PC-3 (cell line): ENCODE measurements around the gene TMEM270. TPM values are rescaled to one million over a fixed set of nuclear protein-coding genes. Genes with fewer than 3 reads are reported as not detected.
A peak's percentile ranks its signal among the peaks of the same experiment; 100 is the strongest.

Experiments used
- ATAC-seq: fragments of 200-7000 bp; cut with Tn5 transposase; 2 replicates; pipeline ENCODE4 v1.9.1; 2020; ENCODE audit warnings: mild to moderate bottlenecking, moderate library complexity
- BruUV-seq: library from RNA; stranded (reverse); fragments of 400-500 nt; replicated peaks from 2 replicates; lab custom pipeline; 2021; lab: Mats Ljungman, UMichigan
- CTCF ChIA-PET: fragments of 300-600 bp; sonication (Branson Sonifier 250); formaldehyde crosslinking; loops from one replicate; lab custom pipeline; 2022; ENCODE audit warnings: antibody characterized with exemption; lab: Charles Lee
- POLR2A ChIA-PET: fragments of 300-600 bp; sonication (Branson Sonifier 250); formaldehyde crosslinking; loops from one replicate; lab custom pipeline; 2022; ENCODE audit warnings: antibody characterized with exemption; ENCODE audit not compliant: unreplicated experiment; lab: Charles Lee
- DNase-seq: peaks from one replicate; pipeline ENCODE4 v3.0.0-alpha.2; 2015
- H2AFZ ChIP-seq: fragments of 300-600 bp; sonication (generic); 2 replicates; pipeline ENCODE4 v1.6.0; 2016; ENCODE audit warnings: antibody characterized with exemption, low read length
- H3F3A ChIP-seq: fragments of 300-600 bp; sonication (generic); one replicate; pipeline ENCODE4 v1.6.0; 2017; ENCODE audit warnings: antibody characterized with exemption, low read length, control low read depth, mild to moderate bottlenecking; ENCODE audit not compliant: unreplicated experiment
- H3K27ac ChIP-seq: fragments of 300-600 bp; sonication (generic); 2 replicates; pipeline ENCODE4 v1.5.1; 2016; ENCODE audit warnings: mild to moderate bottlenecking, low read length
- H3K27me3 ChIP-seq: fragments of 300-600 bp; sonication (generic); 2 replicates; pipeline ENCODE4 v1.6.1; 2016; ENCODE audit warnings: low read length, mixed read lengths
- H3K36me3 ChIP-seq: fragments of 300-600 bp; sonication (generic); 2 replicates; pipeline ENCODE4 v1.6.1; 2016; ENCODE audit warnings: low read depth, mixed run types, low read length, mixed read lengths
- H3K4me1 ChIP-seq: fragments of 300-600 bp; sonication (generic); 2 replicates; pipeline ENCODE4 v1.5.1; 2016; ENCODE audit warnings: low read length; ENCODE audit not compliant: insufficient read depth
- H3K4me2 ChIP-seq: fragments of 300-600 bp; sonication (generic); 2 replicates; pipeline ENCODE4 v1.6.0; 2016; ENCODE audit warnings: low read length
- H3K4me3 ChIP-seq: fragments of 300-600 bp; sonication (generic); 2 replicates; pipeline ENCODE4 v1.5.1; 2016; ENCODE audit warnings: mild to moderate bottlenecking, low read length, mixed read lengths
- H3K79me2 ChIP-seq: fragments of 300-600 bp; sonication (generic); 2 replicates; pipeline ENCODE4 v1.6.1; 2017; ENCODE audit warnings: low read length, mixed read lengths
- H3K9ac ChIP-seq: fragments of 300-600 bp; sonication (generic); 2 replicates; pipeline ENCODE4 v1.6.0; 2016; ENCODE audit warnings: mild to moderate bottlenecking, low read length
- H3K9me2 ChIP-seq: fragments of 300-600 bp; sonication (generic); replicated peaks from 2 replicates; pipeline ENCODE4 v1.6.1; 2016; ENCODE audit warnings: mixed run types, low read length, mixed read lengths
- H3K9me3 ChIP-seq: fragments of 300-600 bp; sonication (generic); 2 replicates; pipeline ENCODE4 v1.6.1; 2016; ENCODE audit warnings: low read length, mixed read lengths
- H4K20me1 ChIP-seq: fragments of 300-600 bp; sonication (generic); 2 replicates; pipeline ENCODE4 v1.6.1; 2016; ENCODE audit warnings: low read length, mixed read lengths
- EZH2 ChIP-seq: fragments of 300-600 bp; sonication (generic); IDR thresholded peaks from one replicate; pipeline ENCODE4 v1.6.1; 2017; ENCODE audit warnings: antibody characterized with exemption, mild to moderate bottlenecking, low read length; ENCODE audit not compliant: unreplicated experiment
- EZH2phosphoT487 ChIP-seq: fragments of 300-600 bp; sonication (generic); IDR thresholded peaks from 2 replicates; pipeline ENCODE4 v1.6.1; 2018; ENCODE audit warnings: mild to moderate bottlenecking, antibody characterized with exemption, low read length, borderline replicate concordance
- intact Hi-C: fragments of 100-400 bp; cut with micrococcal nuclease; formaldehyde crosslinking; loops from 2 replicates; pipeline ENCODE4 v1.9.0; 2023
- total RNA-seq: library from RNA; depleted of rRNA; stranded (reverse); fragments of >200 nt; gene quantifications from 2 replicates; pipeline ENCODE4 v1.2.3, GENCODE V29; 2014
- TF ChIP-seq, protein P1 (sequence below): fragments of 300-600 bp; sonication (generic); conservative IDR thresholded peaks from 2 replicates; pipeline ENCODE4 v1.5.1; 2017; ENCODE audit warnings: antibody characterized with exemption, low read depth, mild to moderate bottlenecking, low read length

Gene TMEM270
- total RNA-seq, 1 experiment from 2014 or later: not detected

DNA sequence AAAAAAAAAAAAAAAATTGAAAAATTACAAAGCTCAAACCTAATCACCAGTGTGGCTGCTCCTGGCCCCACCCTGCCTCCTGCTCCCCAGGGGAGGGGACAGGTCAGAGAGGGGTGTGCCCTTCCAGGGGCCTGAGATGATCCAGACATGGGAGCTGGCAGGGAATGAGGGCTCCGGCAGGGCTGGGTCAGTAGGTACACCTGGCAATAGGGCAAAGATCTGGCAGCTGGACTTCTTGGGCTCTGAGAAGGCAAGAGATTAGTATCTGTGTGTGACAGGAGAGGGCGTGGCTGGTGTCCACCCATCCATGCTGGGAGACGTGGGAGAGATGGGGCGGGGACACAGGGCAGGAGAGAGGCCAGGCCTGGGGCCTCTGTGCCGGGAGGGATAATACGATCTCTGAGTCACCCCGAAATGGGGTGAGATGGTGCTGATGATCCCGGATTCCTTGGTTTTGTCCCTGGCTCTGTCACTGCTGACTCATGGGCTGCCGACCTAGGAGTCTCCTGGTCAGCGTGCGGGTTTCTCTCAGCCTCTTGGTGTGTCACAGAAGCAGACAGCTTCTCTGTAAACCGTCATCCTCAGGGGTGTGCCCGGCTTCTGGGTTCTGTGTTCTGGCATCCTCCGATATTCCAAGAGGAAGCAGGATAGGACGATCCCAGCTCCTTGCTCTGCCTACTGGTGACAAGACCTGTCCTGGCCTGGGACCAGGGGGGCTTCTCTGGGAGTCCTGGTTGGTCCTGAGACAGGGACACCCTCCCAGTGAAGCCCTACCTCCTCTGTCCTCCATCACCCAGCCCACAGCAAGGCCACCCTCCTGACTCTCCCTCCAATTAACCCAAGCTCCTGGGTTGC is 38.4 kb upstream of the TMEM270 start:
- POLR2A ChIA-PET: interaction anchor here (0.5 to 1.1 kb wide), 10 partner anchors 8 to 309 kb away, joined by 3 to 18 read pairs (median 4); partner anchors contain the start of genes CLDN3 and METTL27
- ATAC-seq: peak; percentile 92
- Histone ChIP-seq H3K4me1 (peaks cover 47% of the 10 kb centered on the region), H3K36me3 (no peaks in the 10 kb centered on the region), H3K27me3 (no peaks in the 10 kb centered on the region), H3K4me2 (peak overlapping the region; percentile 73), H3K4me3 (peak overlapping the region; percentile 28; the same call in 1 of the 2 replicates), H3K9me2 (no peaks in the 10 kb centered on the region), H3K27ac (peak overlapping the region; percentile 99), H4K20me1 (no peaks in the 10 kb centered on the region), H3F3A (peaks cover 7% of the 10 kb centered on the region), H3K9ac (peak overlapping the region; percentile 82), H2AFZ (no peak overlapping the region), H3K9me3 (no peaks in the 10 kb centered on the region), H3K79me2 (no peaks in the 10 kb centered on the region)
- intact Hi-C loops: no loop called here
- peak; percentile 99 for DNase-seq
- TF ChIP-seq, protein P1, sequence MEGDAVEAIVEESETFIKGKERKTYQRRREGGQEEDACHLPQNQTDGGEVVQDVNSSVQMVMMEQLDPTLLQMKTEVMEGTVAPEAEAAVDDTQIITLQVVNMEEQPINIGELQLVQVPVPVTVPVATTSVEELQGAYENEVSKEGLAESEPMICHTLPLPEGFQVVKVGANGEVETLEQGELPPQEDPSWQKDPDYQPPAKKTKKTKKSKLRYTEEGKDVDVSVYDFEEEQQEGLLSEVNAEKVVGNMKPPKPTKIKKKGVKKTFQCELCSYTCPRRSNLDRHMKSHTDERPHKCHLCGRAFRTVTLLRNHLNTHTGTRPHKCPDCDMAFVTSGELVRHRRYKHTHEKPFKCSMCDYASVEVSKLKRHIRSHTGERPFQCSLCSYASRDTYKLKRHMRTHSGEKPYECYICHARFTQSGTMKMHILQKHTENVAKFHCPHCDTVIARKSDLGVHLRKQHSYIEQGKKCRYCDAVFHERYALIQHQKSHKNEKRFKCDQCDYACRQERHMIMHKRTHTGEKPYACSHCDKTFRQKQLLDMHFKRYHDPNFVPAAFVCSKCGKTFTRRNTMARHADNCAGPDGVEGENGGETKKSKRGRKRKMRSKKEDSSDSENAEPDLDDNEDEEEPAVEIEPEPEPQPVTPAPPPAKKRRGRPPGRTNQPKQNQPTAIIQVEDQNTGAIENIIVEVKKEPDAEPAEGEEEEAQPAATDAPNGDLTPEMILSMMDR: no peak
- TF ChIP-seq EZH2 (no peak), EZH2phosphoT487 (0 out of 2 replicates have a peak, but pooled peaks have one; percentile 38)
- CTCF ChIA-PET: interaction anchor here (0.7 to 1.2 kb wide), 3 partner anchors 20 to 36 kb away, joined by 6 to 13 read pairs (median 7); partner anchors contain the start of gene METTL27
- BruUV-seq: no TSS peak

DNA sequence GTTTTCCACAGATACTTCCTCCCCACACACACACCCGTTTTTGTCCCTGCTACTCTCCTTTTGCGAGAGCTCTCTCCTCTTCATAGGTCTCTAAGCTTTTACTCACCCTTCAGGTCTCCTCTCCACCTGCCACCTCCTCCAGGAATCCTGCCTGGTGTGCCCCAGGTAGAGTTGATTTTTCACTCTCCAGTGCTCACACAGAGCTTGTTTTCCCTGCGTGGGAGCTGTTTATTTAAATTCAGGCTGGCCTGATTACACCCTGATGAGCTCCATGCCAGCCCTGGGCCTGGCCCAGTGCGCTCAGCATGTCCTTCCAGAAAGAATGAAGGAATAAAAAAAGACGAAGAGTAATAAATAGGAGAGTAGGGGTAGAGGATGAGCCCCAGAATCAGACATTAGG is 37.7 kb upstream of the TMEM270 start:
- Histone ChIP-seq H3K9me2 (no peaks in the 10 kb centered on the region), H3K4me3 (peak overlapping the region; percentile 28; the same call in 1 of the 2 replicates), H3K9me3 (no peaks in the 10 kb centered on the region), H3K4me1 (peaks cover 50% of the 10 kb centered on the region), H3K36me3 (no peaks in the 10 kb centered on the region), H2AFZ (no peak overlapping the region), H4K20me1 (no peaks in the 10 kb centered on the region), H3F3A (peaks cover 9% of the 10 kb centered on the region), H3K9ac (peak overlapping the region; percentile 82), H3K27ac (peak overlapping the region; percentile 99), H3K79me2 (no peaks in the 10 kb centered on the region), H3K27me3 (no peaks in the 10 kb centered on the region), H3K4me2 (peak overlapping the region; percentile 73)
- ChIA-PET CTCF (interaction anchor here (1.1 to 1.2 kb wide), 2 partner anchors 19 to 28 kb away, joined by 6 to 13 read pairs; partner anchors contain the start of gene METTL27), POLR2A (interaction anchor here (0.9 to 1.1 kb wide), 2 partner anchors 31 to 53 kb away, joined by 5 to 12 read pairs; partner anchors contain the start of gene CLDN3)
- BruUV-seq: TSS peak; percentile 91
- intact Hi-C loops: no loop called here
- DNase-seq: peak; percentile 15
- no peak for ATAC-seq
- TF ChIP-seq EZH2 (no peak), EZH2phosphoT487 (no peak)
- TF ChIP-seq, protein P1: no peak
